HPDE6-E6E7 (cell line): Measurements from ENCODE around the gene CS.
A peak's percentile ranks its signal among the peaks of the same experiment; 100 is the strongest.
"Not testable (repeated sequence)": the region's sequence is repeated elsewhere in the genome, so short reads cannot be mapped to it uniquely, and the experiment has no call there.

Experiments
- DNase-seq: peaks from one replicate; pipeline ENCODE4 v3.0.0; 2011; ENCODE audit warnings: missing footprints; ENCODE audit errors: extremely low spot score

The CS gene

GRCh38 chr12:56299853-56300643 is at the start of gene CS:
TSS of gene CS (minus strand) at chr12:56300330. CDS start at chr12:56300201, 129 bp downstream.
- DNase-seq, result peak; percentile 96

- no peak for DNase-seq
These were observed 48.6 kb upstream of the CS start for GRCh38 chr12:56348776-56349175.

GRCh38 chr12:56347255-56347654 is 47.1 kb upstream of the CS start:
- DNase-seq, result not testable (repeated sequence)

- DNase-seq, result no peak
These were observed 46.5 kb upstream of the CS start for GRCh38 chr12:56346675-56347074.

- not testable (repeated sequence) for DNase-seq
These were observed 42.2 kb upstream of the CS start for GRCh38 chr12:56342290-56342689.

DNA sequence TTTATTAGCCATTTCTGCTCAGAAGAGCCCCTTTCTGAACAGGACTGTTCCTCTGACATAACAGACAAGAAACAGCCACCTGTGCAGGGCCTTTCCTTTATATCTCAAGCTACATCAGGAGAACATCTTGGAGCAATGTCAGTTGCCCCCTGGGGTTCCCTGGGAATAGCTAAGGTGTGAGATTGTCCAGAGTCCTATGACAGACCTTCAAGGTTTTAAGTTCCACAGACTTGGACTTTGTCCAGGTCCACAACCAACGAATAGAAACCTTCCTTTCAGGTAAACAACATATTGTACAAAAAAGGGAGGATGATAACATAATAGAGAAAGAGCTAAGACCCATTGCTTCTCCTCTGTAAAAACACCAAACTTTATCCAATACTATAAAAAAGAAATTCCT is 41.5 kb upstream of the CS start:
- no peak for DNase-seq

DNA sequence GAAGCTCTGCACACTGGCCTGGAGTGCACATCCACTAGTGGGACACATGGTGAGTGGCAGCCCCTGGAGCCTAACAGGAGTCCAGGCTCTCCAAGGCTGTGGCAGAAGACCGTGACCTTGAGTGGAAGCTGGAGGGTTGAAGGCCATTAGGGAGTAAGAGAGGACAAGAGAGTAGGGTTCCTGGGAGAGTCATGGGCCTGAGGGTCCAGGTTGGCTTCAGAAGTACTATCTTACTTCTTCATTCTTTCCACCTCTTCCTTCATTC is 39.0 kb upstream of the CS start:
- DNase-seq, result no peak

DNA sequence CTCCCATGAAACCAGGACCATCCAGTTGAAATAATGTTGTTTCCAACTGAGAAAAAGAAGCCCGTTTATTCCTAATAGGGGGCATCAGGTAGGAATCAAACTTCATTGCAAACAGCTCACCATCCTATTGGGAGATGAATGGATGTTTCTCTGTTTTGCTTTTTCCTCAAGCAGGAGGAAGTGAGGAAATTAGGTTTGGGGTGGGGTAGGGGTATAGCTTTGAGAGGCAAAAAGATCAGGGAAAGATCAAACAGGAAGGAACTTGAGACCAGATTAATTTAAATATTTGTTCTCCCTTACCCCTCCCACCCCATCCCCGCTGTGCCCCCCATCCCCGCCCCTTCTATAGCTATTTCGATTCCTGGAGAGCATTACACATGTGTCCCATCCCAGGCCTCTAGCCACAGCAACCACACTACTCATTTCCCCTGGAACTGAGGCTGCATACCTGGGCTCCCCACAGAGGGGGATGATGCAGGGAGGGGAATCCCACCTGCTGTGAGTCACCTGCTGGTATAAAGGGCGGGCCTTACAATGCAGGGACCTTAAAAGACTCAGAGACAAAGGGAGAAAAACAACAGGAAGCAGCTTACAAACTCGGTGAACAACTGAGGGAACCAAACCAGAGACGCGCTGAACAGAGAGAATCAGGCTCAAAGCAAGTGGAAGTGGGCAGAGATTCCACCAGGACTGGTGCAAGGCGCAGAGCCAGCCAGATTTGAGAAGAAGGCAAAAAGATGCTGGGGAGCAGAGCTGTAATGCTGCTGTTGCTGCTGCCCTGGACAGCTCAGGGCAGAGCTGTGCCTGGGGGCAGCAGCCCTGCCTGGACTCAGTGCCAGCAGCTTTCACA is 38.4 kb upstream of the CS start, which contains the start of gene IL23A:
TSS of gene IL23A (plus strand) at position 577 of the 850 bp plus-strand sequence. CDS start at position 738, 161 bp downstream.
- peak; percentile 72 for DNase-seq

DNA sequence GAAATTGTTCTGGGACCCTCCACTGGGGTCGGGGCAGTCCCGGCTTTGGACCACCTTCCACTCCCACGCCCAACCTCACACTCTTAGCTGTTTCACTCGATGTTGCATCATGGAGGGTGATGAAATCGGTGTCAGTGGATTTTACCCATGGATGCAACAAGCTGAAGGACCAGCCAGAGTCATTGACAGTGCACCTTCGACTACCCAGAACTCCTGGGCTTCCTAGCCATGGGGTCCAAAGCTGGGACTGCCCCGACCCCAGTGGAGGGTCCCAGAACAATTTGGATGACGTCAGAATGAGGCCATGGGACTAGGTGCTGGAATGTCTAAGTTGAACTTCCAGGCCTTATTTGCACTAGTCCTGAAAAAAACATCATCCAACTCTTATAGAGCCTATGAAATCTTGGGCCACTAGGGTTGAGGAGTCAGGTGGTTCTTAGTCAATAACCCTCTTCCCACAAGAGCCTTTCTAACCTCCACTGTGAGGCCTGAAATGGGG is 37.7 kb upstream of the CS start:
- no peak for DNase-seq

DNA sequence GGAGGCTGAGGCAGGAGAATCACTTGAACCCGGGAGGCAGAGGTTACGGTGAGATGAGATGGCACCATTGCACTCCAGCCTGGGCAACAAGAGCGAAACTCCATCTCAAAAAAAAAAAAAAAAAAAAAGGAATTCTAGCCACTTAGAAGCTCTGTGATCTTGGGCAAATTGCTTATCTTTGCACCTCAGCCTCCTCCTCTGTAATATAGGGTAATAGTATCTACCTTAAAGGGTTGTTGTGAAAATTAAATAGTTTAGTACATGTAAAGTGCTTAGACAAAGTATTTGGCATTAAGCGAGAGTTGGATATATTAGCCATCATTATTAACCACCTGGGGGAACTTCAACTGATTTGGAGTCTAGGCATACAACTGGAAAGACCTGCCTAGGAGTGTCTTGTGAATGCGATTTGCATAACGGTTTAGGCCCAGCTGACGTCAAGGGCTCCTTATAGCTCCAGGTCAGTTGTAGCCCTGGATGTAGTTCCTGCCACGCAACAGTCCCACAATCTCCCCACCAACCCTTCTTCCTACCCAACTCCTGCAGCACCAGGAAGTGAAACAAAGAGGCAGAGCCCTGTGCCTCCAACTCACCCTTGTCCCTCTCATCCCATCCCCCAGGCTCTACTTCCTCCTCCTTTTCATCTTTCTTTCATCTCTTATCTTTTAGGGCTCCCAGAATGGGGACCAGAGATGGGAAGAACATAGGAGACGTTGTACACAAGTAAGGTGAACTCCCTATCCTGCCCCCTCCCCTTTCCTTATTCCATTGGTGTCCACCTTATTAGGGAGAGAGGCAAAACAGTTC is 36.4 kb upstream of the CS start:
- DNase-seq, result no peak

DNA sequence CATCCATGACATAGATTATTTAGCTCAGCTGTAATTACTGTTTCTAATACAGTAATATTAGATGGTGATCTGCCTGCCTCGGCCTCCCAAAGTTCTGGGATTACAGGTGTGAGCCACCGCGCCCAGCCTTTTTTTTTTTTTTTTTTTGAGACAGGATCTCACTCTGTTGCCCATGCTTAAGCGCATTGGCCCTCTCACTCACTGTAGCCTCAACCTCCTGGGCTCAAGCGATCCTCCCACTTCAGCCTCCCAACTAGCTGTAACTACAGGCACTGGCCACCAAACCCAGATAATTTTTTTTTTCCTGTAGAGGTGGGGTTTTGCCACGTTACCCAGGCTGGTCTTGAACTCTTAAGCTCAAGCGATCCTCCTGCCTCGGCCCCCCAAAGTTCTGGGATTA is 35.4 kb upstream of the CS start:
- DNase-seq, result not testable (repeated sequence)

DNA sequence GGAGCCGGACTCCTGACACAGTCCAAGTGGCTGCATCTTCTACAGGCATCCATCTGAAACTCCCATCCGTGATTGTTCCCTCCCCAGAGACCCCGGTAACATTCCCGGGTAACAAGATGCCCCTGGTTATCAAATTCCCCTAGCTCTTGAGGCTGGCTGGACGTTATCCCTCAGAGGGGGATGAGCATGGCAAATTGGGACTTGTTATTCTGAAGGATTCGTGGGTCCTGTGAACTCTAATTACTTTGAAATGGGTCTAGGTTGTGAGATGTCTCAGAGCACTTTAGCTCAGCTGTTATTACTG is 34.3 kb upstream of the CS start:
- no peak for DNase-seq

DNA sequence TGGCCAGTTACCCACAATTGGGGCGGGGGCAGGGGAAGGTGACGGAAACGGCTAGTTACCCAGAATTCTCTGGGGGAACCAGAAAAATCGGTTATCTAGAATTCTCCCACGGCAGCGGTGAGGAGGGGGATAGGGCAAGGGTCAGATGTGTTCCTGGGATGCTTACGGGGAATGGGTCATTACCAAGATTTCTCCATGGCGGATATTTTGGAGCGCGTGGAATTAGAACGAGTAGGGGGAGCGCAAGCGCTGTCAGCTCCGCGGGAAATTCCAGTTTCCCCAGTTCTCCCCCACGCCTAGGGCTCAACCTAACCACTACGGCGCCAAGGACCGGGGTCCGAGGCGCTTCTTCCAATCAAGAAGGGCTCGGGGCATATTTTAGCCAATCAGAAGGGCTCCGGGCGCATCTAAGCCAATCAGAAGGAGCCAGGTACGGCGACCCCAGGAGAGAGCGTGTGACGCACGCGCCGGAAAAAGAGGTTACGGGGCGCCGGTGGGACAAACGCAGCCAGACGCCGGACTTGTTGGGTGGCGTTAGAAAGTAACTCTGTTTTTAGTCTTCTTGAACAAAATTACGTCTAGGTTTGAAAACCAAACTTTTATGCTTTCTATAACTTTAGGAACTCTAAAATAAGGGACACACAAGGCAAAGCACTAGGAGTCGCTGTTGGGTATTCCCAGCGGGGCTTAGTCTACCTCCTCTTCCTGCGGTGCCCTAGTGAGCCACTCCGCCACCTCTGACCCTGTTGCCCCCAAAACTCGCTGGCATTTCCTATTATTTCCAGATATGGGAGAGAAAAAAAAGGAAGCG is 33.8 kb upstream of the CS start, which contains the start of gene PAN2:
TSS of gene PAN2 (minus strand) at position 322 of the 811 bp plus-strand sequence. CDS start 906 bp downstream, outside the sequence.
- DNase-seq, result peak; percentile 98

DNA sequence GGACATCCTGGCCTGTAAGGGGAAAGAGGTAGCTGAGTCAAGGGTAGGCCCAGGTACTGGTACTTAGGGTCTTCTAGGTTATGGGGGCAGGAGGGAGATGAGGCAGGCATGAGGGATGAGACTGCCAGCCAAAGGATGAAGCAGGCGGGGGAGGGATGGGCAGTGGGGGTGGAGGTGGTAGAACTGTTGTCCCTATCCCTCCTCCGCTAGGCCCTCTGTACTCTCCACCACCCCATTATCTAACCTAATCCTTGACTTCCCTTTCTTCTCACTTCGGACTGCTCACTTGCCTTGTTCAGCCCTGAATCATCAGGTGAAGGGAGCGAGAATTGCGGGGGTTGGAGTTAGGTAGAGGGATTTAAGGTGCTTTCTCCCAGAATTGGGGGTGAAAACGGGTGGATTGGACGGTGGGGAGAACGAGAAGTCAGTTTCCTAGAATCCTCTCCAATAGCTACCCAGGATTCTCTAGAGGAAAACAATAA is 33.1 kb upstream of the CS start:
- DNase-seq, result peak; percentile 23

- no peak for DNase-seq
These were observed 32.5 kb upstream of the CS start for GRCh38 chr12:56332512-56333196.

DNA sequence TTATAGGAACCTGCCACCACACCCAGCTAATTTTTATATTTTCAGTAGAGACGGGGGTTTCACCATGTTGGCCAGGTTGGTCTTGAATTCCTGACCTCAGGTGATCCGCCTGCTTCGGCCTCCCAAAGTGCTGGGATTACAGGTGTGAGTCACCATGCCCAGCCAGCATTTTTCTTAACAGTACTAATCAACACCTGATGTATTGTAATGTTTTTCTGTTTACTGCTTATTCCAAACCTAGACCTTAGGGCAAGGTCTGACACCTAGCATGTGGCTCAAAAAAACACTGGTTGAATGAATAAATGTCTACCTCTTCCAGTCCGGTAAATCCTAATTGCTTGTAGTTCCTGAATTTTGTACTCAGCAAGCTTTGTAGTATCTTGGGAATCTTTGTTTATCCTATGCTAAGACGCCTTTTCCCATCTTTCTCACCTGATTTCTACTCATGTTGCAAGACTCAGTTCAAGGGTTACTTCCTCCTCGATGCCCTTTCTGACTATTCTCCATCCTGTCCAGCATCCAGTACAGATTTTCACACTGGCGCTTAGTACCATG is 30.9 kb upstream of the CS start:
- DNase-seq, result no peak

- DNase-seq, result no peak
These were observed 26.4 kb upstream of the CS start for GRCh38 chr12:56326533-56326932.

DNA sequence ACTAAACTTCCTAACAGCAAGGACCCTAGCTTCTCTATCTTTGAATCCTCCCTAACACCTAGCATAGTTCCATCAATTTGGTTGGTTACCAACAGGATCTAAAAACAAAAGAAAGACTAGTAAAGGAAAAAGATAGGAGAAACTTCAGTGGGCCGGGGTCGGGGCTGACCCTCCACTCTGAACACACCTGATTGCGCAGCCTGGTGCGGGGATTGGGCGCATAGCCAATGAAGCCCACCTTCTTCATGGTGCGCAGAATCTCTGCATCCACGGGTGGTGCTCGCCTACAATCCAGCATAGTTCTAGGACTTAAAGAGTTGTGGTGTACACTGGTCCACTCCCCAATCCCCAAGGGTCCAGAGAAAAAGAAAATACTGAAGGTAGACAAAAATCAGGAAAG is 26.0 kb upstream of the CS start:
- no peak for DNase-seq

DNA sequence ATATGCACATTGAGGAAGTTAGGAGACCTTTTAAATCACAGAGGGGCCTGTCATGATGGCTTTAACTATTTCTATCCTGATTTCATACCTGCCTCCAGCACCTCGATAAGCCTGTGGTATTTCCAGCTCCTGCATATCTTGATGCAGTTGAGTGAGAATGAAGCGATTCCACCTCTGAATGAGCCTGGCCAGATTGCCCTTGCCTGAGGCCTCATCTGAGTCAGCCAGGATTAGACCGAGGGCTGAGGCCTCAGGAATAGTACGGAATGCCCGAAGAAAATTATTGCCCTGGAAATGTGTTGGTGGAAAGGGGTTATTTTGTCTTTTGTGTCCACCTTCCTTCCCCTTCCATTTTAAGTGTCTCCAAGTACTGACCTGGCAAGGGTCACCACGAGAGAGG is 24.1 kb upstream of the CS start:
- no peak for DNase-seq

DNA sequence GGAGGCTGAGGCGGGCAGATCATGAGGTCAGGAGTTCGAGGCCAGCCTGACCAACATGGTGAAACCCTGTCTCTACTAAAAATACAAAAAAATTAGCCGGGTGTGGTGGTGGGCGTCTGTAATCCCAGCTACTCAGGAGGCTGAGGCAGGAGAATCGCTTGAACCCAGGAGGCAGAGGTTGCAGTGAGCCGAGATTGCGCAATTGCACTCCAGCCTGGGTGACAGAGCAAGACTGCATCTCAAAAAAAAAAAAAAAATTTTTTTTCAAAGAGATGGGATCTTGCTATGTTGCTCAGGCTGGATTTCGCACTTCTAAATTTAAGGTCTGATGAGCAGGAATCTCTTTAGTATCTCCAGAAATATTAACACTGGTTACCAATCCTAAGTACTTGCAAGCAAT is 21.5 kb upstream of the CS start:
- DNase-seq, result not testable (repeated sequence)
